A549 (cell line): ENCODE measurements around the gene LYPD6B. TPM values are rescaled to one million over a fixed set of nuclear protein-coding genes. Genes with fewer than 3 reads are reported as not detected.

ENCODE experiments used
- ATAC-seq, 2 experiments: fragments of 200-7000 bp in 1 of 2; fragments of >200 bp in 1 of 2; cut with Nextera tagmentation in 1 of 2; cut with Tn5 transposase in 1 of 2; 3 replicates each; pipeline versions ENCODE4 v1.8.0 to v1.9.1; 2018 to 2020; ENCODE audit warnings: mild to moderate bottlenecking in 1 of 2, moderate library complexity in 1 of 2
- CTCF ChIA-PET: fragments of 300-600 bp; sonication (Branson Sonifier 250); formaldehyde crosslinking; extraction: SDS; loops from one replicate; lab custom pipeline; 2021; ENCODE audit warnings: antibody characterized with exemption, inconsistent platforms; lab: Yijun Ruan, JAX
- POLR2A ChIA-PET: fragments of 350-600 bp; formaldehyde crosslinking; extraction: SDS; loops from one replicate; lab custom pipeline; 2021; ENCODE audit warnings: antibody characterized with exemption, inconsistent platforms; lab: Yijun Ruan, JAX
- DNase-seq, 2 experiments: peaks; one replicate each; pipeline versions ENCODE4 v3.0.0 to v3.0.0-alpha.2; 2011 to 2016; ENCODE audit warnings: low read depth in 1 of 2, low spot score in 1 of 2
- FAIRE-seq: peaks from 2 replicates; lab custom pipeline; 2011; peaks lifted over from hg19 to GRCh38; lab: Jason Lieb, UNC
- H3K27ac ChIP-seq, 2 experiments: fragments of >200 bp; sonication (Bioruptor Twin); formaldehyde crosslinking; 3 replicates each; pipeline ENCODE4 v1.5.1; 2016 to 2017
- H3K4me1 ChIP-seq: fragments of >200 bp; sonication (Bioruptor Twin); formaldehyde crosslinking; 3 replicates; pipeline ENCODE4 v1.6.1; 2016
- H3K4me2 ChIP-seq: fragments of >200 bp; sonication (Bioruptor Twin); formaldehyde crosslinking; 3 replicates; pipeline ENCODE4 v1.6.1; 2016
- H3K4me3 ChIP-seq: fragments of >200 bp; sonication (Bioruptor Twin); formaldehyde crosslinking; 3 replicates; pipeline ENCODE4 v1.5.1; 2016
- H3K9me3 ChIP-seq: fragments of >200 bp; sonication (Bioruptor Twin); formaldehyde crosslinking; 3 replicates; pipeline ENCODE4 v1.6.1; 2016
- ATOH8 ChIP-seq: fragments of 250-450 bp; sonication (Bioruptor Pico); IDR thresholded peaks from 2 replicates; pipeline ENCODE4 v1.5.0; 2020; ENCODE audit warnings: low read depth, mild to moderate bottlenecking, moderate library complexity
- BHLHE40 ChIP-seq: IDR thresholded peaks from 2 replicates; pipeline ENCODE4 v1.6.1; 2012; ENCODE audit warnings: low read depth, low read length, inconsistent platforms
- CBX2 ChIP-seq: fragments of 200-600 bp; sonication (generic); IDR thresholded peaks from 2 replicates; pipeline ENCODE4 v1.6.1; 2016; ENCODE audit warnings: low read depth, mild to moderate bottlenecking, borderline replicate concordance
- CBX8 ChIP-seq: fragments of 200-600 bp; sonication (generic); IDR thresholded peaks from 2 replicates; pipeline ENCODE4 v1.6.1; 2016
- CEBPB ChIP-seq, 2 experiments: fragments of >200 bp in 1 of 2; sonication (Bioruptor Twin) in 1 of 2; formaldehyde crosslinking in 1 of 2; IDR thresholded peaks; 2 replicates each; pipeline ENCODE4 v1.6.1; 2012 to 2016
- E2F6 ChIP-seq: IDR thresholded peaks from 2 replicates; pipeline ENCODE4 v1.6.1; 2012; ENCODE audit warnings: low read depth, borderline replicate concordance
- ELK1 ChIP-seq: fragments of 150-350 bp; IDR thresholded peaks from 2 replicates; pipeline ENCODE4 v1.6.1; 2014; ENCODE audit warnings: low read depth, mild to moderate bottlenecking, low read length
- EP300 ChIP-seq, 2 experiments: fragments of >200 bp; sonication (Bioruptor Twin); formaldehyde crosslinking; IDR thresholded peaks; 2 replicates in 1 of 2; 3 replicates in 1 of 2; pipeline ENCODE4 v1.6.1; 2016 to 2017
- FOXS1 ChIP-seq: fragments of 250-450 bp; sonication (Bioruptor Pico); IDR thresholded peaks from 2 replicates; pipeline ENCODE4 v1.5.0; 2020; ENCODE audit warnings: mild to moderate bottlenecking, moderate library complexity
- HDAC2 ChIP-seq: fragments of 200-600 bp; sonication (generic); IDR thresholded peaks from 2 replicates; pipeline ENCODE4 v1.6.1; 2016
- HES2 ChIP-seq: fragments of >200 bp; sonication (Bioruptor Twin); formaldehyde crosslinking; IDR thresholded peaks from 2 replicates; pipeline ENCODE4 v1.6.1; 2016
- HMGXB4 ChIP-seq: fragments of 250-450 bp; sonication (Bioruptor Pico); IDR thresholded peaks from 2 replicates; pipeline ENCODE4 v1.5.0; 2021; ENCODE audit warnings: mild to moderate bottlenecking, moderate library complexity, borderline replicate concordance
- HOXB13 ChIP-seq: fragments of 250-450 bp; sonication (Bioruptor Pico); IDR thresholded peaks from 2 replicates; pipeline ENCODE4 v1.5.0; 2020; ENCODE audit warnings: low read depth, mild to moderate bottlenecking, moderate library complexity
- KDM1A ChIP-seq: fragments of 200-600 bp; sonication (generic); IDR thresholded peaks from 2 replicates; pipeline ENCODE4 v1.6.1; 2016; ENCODE audit warnings: low read depth, mild to moderate bottlenecking
- KDM5A ChIP-seq: fragments of 200-600 bp; sonication (generic); IDR thresholded peaks from 2 replicates; pipeline ENCODE4 v1.6.1; 2016; ENCODE audit warnings: antibody characterized with exemption, mild to moderate bottlenecking
- MAZ ChIP-seq: fragments of 150-350 bp; IDR thresholded peaks from 2 replicates; pipeline ENCODE4 v1.6.1; 2014; ENCODE audit warnings: antibody characterized with exemption, low read depth, low read length, borderline replicate concordance
- MYC ChIP-seq: IDR thresholded peaks from 2 replicates; pipeline ENCODE4 v1.6.1; 2012; ENCODE audit warnings: mild to moderate bottlenecking, inconsistent platforms, low read length, improper control_type of control experiment, borderline replicate concordance
- NPAS2 ChIP-seq: fragments of 250-450 bp; sonication (Bioruptor Pico); IDR thresholded peaks from 2 replicates; pipeline ENCODE4 v1.8.0; 2022; ENCODE audit warnings: mild to moderate bottlenecking, moderate library complexity, borderline replicate concordance
- PHF8 ChIP-seq: fragments of 200-600 bp; sonication (generic); IDR thresholded peaks from 2 replicates; pipeline ENCODE4 v1.6.1; 2016; ENCODE audit warnings: low read depth, mild to moderate bottlenecking, antibody characterized with exemption, moderate library complexity, borderline replicate concordance
- POLR2A ChIP-seq: IDR thresholded peaks from 2 replicates; pipeline ENCODE4 v1.6.1; 2012; ENCODE audit warnings: mild to moderate bottlenecking, low read length
- RAD21 ChIP-seq, 2 experiments: fragments of >200 bp in 1 of 2; sonication (Bioruptor Twin) in 1 of 2; formaldehyde crosslinking in 1 of 2; IDR thresholded peaks in 1 of 2; conservative IDR thresholded peaks in 1 of 2; 2 replicates in 1 of 2; 3 replicates in 1 of 2; pipeline ENCODE4 v1.6.1; 2012 to 2018; ENCODE audit warnings: inconsistent platforms in 1 of 2
- RFX5 ChIP-seq: fragments of 450-650 bp; IDR thresholded peaks from 2 replicates; pipeline ENCODE4 v1.7.1; 2014; ENCODE audit warnings: antibody characterized with exemption, mild to moderate bottlenecking, moderate library complexity
- TP53 ChIP-seq: fragments of 250-450 bp; sonication (Bioruptor Pico); IDR thresholded peaks from 2 replicates; pipeline ENCODE4 v1.5.0; 2021; ENCODE audit warnings: mild to moderate bottlenecking, moderate library complexity
- WGBS: methylation state at CpG from one replicate; pipeline ENCODE4 v1.1.6; 2017; ENCODE audit errors: missing lambda C conversion rate; 5-methylcytosine and 5-hydroxymethylcytosine counted together
- polyA plus RNA-seq, 4 experiments: library from polyadenylated mRNA; depleted of rRNA in 3 of 4; stranded (reverse); fragments of >200 nt; fragmentation: RNase III in 1 of 4; extraction: RNeasy Plus Mini Kit Qiagen cat#74134 plus additional on column Dnase treatment in 1 of 4; gene quantifications; 2 replicates in 3 of 4; 3 replicates in 1 of 4; pipeline ENCODE4 v1.2.3, GENCODE V29; 2011 to 2017

Gene LYPD6B
- polyA plus RNA-seq, 2 of the 4 experiments (the other 2 are of a cell fraction): not detected

- WGBS: 4% methylated on average over 1 of the region's 1 CpG
- DNase-seq: no peak
- FAIRE-seq: no peak
- no peak for TF ChIP-seq MAZ
- no peak for TF ChIP-seq FOXS1 (CRISPR knock-in tag)
- no peak overlapping the region for H3K4me3 ChIP-seq
- no peak overlapping the region for H3K4me2 ChIP-seq
- no peaks in the 10 kb centered on the region for H3K4me1 ChIP-seq
- H3K9me3 ChIP-seq: no peaks in the 10 kb centered on the region
- ChIA-PET CTCF (no interaction called here), POLR2A (no interaction called here)
- H3K27ac ChIP-seq: no peak overlapping the region
- ATAC-seq: no peak
Observed at GRCh38 chr2:149112068-149112467, 73.6 kb downstream of the LYPD6B start.

- TF ChIP-seq CBX8 (no peak), CEBPB (IDR thresholded peaks at IDR 0.05) (no peak), BHLHE40 (no peak)
- ChIA-PET CTCF (no interaction called here), POLR2A (no interaction called here)
- DNase-seq (no peak), ATAC-seq (no peak), FAIRE-seq (no peak)
- Histone ChIP-seq H3K4me2 (no peak overlapping the region), H3K4me3 (no peak overlapping the region), H3K27ac (no peak overlapping the region), H3K9me3 (no peaks in the 10 kb centered on the region), H3K4me1 (no peaks in the 10 kb centered on the region)
- 0% methylated on average over 2 of the region's 2 CpGs for WGBS
Observed at GRCh38 chr2:149112713-149113112, 74.2 kb downstream of the LYPD6B start.

GRCh38 chr2:149115781-149116180 is 77.3 kb downstream of the LYPD6B start:
- FAIRE-seq: no peak
- Histone ChIP-seq H3K9me3 (no peaks in the 10 kb centered on the region), H3K4me2 (no peak overlapping the region), H3K4me3 (no peak overlapping the region), H3K27ac (no peak overlapping the region), H3K4me1 (no peaks in the 10 kb centered on the region)
- ATAC-seq: no peak
- ChIA-PET POLR2A (no interaction called here), CTCF (no interaction called here)
- 7% methylated on average over 5 of the region's 5 CpGs for whole genome bisulfite sequencing
- TF ChIP-seq CBX2 (no peak), EP300 (IDR thresholded peaks at IDR 0.05) (no peak), KDM1A (no peak), POLR2A (no peak), RFX5 (no peak), KDM5A (no peak), PHF8 (no peak), RAD21 (conservative IDR thresholded peaks at IDR 0.05 in 1 of 2, IDR thresholded peaks at IDR 0.05 in 1 of 2) (no peak), TP53 (no peak), CEBPB (IDR thresholded peaks at IDR 0.05) (no peak), E2F6 (no peak), HDAC2 (no peak), CBX8 (no peak), NPAS2 (no peak)
- DNase-seq: no peak

- H3K4me2 ChIP-seq: no peak overlapping the region
- ATAC-seq: no peak
- CTCF ChIA-PET: interaction anchor here (0.6 to 1.6 kb wide), 2 partner anchors 12 to 590 kb away, joined by 3 read pairs; no protein-coding TSS in a partner anchor
- no peak overlapping the region for H3K27ac ChIP-seq
- no peak for TF ChIP-seq MYC
- no peak for TF ChIP-seq POLR2A
- TF ChIP-seq HOXB13 (CRISPR knock-in tag): no peak
- no peak for TF ChIP-seq HMGXB4 (CRISPR knock-in tag)
- TF ChIP-seq ELK1: no peak
- TF ChIP-seq EP300 (IDR thresholded peaks at IDR 0.05): no peak
- TF ChIP-seq CEBPB (IDR thresholded peaks at IDR 0.05): no peak
- no peak for TF ChIP-seq ATOH8
- no peak for TF ChIP-seq HES2
- no peak for TF ChIP-seq FOXS1 (CRISPR knock-in tag)
- TF ChIP-seq, all 56 proteins: peak for 0
- DNase-seq (no peak), FAIRE-seq (no peak)
- 39% methylated on average over 6 of the region's 6 CpGs for whole genome bisulfite sequencing
- Histone ChIP-seq H3K4me3 (no peak overlapping the region), H3K9me3 (no peaks in the 10 kb centered on the region), H3K4me1 (no peaks in the 10 kb centered on the region)
- POLR2A ChIA-PET: no interaction called here
Observed at GRCh38 chr2:149119368-149119767, 80.9 kb downstream of the LYPD6B start.
